Testis (tissue), 2 donors: ENCODE data around the gene ACBD6.

Source experiments
- CTCF ChIP-seq, 3 experiments: fragments of 450-650 bp in 2 of 3; fragments of 200-600 bp in 1 of 3; sonication (generic) in 1 of 3; IDR thresholded peaks; one replicate each; pipeline ENCODE4 v1.5.1; 2016 to 2019; ENCODE audit warnings: antibody characterized with exemption in 3 of 3, mild to moderate bottlenecking in 2 of 3, moderate library complexity in 1 of 3
- POLR2A ChIP-seq: fragments of 450-650 bp; IDR thresholded peaks from one replicate; pipeline ENCODE4 v1.6.1; 2017; ENCODE audit warnings: antibody characterized with exemption, mild to moderate bottlenecking, moderate library complexity

DNA sequence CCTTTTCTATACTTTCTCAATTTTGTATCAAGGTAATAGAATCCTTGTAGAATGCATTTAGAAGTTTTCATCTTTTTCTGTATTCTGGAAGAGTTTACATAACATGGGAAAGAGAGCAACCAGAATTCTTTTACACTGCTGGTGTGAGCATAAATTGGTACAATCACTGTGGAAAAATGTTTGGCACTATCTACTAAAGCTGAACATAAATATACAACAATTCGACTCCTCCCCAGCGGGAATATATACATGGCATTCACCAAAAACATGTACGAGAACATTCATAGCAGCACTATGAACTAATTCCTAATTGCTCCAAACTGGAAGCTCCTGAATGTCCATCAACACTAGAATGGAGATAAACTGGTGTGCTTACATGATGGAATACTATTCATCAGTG, 1.8 kb upstream of the ACBD6 start:
- TF ChIP-seq CTCF (IDR thresholded peaks at IDR 0.05) (no peak), POLR2A (no peak)
